HL-60 (cell line): ENCODE results near the gene SCIMP.

Experiments used
- GABPA ChIP-seq: IDR thresholded peaks from 2 replicates; pipeline ENCODE4 v1.6.1; 2012; ENCODE audit warnings: low read depth
- POLR2AphosphoS5 ChIP-seq: IDR thresholded peaks from 2 replicates; pipeline ENCODE4 v1.6.1; 2012; ENCODE audit warnings: low read depth
- SPI1 ChIP-seq: IDR thresholded peaks from 2 replicates; pipeline ENCODE4 v1.6.1; 2012; ENCODE audit warnings: low read depth, mild to moderate bottlenecking, borderline replicate concordance
- TF ChIP-seq, protein P1 (sequence below): IDR thresholded peaks from one replicate; pipeline ENCODE4 v1.5.1; 2011; ENCODE audit warnings: low read length, control low read depth, inconsistent platforms; ENCODE audit not compliant: insufficient read depth
- TF ChIP-seq, protein P2 (sequence below): IDR thresholded peaks from 2 replicates; pipeline ENCODE4 v1.6.1; 2012; ENCODE audit warnings: low read depth; ENCODE audit not compliant: insufficient replicate concordance

DNA sequence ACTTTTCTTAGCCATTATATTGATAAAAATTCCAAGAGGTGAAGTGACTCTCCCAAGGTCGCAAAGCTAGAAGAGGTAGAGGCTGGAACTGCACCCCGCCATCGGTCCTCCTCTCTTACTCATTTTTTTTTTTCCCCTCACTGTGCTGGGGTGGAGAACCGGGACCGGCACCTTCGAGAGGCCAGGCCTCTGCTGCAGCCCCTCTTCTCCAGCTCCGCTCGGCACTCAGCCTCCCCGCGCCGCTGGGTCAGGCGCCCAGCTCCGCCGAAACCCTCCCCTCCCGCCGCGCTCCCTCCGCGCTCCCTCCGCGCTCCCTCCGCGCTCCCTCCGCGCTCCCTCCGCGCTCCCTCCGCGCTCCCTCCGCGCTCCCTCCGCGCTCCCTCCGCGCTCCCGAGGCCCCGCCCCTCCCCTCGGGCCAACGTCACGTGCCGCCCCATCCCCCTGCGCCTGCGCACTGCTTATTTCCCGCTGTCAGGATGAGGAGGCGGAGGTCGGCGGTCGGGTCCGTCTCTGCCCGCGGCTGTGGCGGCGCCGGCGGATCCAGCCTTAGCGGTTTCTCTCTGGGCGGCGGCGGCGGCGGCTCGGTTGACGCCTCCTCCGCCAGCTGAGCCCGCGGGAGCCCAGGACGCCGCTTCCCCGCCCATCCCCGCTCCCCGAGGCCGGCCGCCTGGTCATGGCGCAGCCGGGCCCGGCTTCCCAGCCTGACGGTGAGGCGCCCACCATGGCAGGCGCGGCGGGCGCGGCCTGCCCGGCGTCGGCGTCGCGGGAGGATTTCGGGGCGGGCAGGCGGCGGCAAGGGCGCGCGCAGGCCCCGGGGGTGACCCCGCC is 47.4 kb upstream of the SCIMP start, which contains the start of gene RABEP1:
- TF ChIP-seq, protein P1, sequence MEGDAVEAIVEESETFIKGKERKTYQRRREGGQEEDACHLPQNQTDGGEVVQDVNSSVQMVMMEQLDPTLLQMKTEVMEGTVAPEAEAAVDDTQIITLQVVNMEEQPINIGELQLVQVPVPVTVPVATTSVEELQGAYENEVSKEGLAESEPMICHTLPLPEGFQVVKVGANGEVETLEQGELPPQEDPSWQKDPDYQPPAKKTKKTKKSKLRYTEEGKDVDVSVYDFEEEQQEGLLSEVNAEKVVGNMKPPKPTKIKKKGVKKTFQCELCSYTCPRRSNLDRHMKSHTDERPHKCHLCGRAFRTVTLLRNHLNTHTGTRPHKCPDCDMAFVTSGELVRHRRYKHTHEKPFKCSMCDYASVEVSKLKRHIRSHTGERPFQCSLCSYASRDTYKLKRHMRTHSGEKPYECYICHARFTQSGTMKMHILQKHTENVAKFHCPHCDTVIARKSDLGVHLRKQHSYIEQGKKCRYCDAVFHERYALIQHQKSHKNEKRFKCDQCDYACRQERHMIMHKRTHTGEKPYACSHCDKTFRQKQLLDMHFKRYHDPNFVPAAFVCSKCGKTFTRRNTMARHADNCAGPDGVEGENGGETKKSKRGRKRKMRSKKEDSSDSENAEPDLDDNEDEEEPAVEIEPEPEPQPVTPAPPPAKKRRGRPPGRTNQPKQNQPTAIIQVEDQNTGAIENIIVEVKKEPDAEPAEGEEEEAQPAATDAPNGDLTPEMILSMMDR = no peak
- TF ChIP-seq POLR2AphosphoS5 (peak; percentile 74), SPI1 (no peak), GABPA (no peak)
- TF ChIP-seq, protein P2, sequence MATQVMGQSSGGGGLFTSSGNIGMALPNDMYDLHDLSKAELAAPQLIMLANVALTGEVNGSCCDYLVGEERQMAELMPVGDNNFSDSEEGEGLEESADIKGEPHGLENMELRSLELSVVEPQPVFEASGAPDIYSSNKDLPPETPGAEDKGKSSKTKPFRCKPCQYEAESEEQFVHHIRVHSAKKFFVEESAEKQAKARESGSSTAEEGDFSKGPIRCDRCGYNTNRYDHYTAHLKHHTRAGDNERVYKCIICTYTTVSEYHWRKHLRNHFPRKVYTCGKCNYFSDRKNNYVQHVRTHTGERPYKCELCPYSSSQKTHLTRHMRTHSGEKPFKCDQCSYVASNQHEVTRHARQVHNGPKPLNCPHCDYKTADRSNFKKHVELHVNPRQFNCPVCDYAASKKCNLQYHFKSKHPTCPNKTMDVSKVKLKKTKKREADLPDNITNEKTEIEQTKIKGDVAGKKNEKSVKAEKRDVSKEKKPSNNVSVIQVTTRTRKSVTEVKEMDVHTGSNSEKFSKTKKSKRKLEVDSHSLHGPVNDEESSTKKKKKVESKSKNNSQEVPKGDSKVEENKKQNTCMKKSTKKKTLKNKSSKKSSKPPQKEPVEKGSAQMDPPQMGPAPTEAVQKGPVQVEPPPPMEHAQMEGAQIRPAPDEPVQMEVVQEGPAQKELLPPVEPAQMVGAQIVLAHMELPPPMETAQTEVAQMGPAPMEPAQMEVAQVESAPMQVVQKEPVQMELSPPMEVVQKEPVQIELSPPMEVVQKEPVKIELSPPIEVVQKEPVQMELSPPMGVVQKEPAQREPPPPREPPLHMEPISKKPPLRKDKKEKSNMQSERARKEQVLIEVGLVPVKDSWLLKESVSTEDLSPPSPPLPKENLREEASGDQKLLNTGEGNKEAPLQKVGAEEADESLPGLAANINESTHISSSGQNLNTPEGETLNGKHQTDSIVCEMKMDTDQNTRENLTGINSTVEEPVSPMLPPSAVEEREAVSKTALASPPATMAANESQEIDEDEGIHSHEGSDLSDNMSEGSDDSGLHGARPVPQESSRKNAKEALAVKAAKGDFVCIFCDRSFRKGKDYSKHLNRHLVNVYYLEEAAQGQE = peak; percentile 60
